Hepatocyte (in vitro differentiated cells): ENCODE data around the gene TAS2R60.

Experiments used
- CTCF ChIP-seq: fragments of 200-600 bp; sonication (generic); IDR thresholded peaks from 2 replicates; pipeline ENCODE4 v1.5.1; 2016; ENCODE audit warnings: antibody characterized with exemption, mild to moderate bottlenecking; ENCODE audit not compliant: poor library complexity
- EZH2 ChIP-seq: fragments of 200-600 bp; sonication (generic); IDR thresholded peaks from 2 replicates; pipeline ENCODE4 v1.6.1; 2016; ENCODE audit warnings: antibody characterized with exemption, mild to moderate bottlenecking, borderline replicate concordance

- no peak for TF ChIP-seq CTCF
- no peak for TF ChIP-seq EZH2
Measured at GRCh38 chr7:143455942-143456341, 12.7 kb downstream of the TAS2R60 start.
